ENCODE results near the gene RNU7-1. TPM values are rescaled to one million over a fixed set of nuclear protein-coding genes. Genes with fewer than 3 reads are reported as not detected.

Gene RNU7-1
- total and polyA plus RNA-seq, 10 of the 15 experiments (the other 5 are each of a cell fraction or from before 2014, with no cell fraction given), result not detected

GRCh38 chr12:6946033-6946919 is 2.7 kb downstream of the RNU7-1 start (continued):
- TF ChIP-seq ZNF207 (IDR thresholded peaks at IDR 0.05; ENCODE audit: borderline replicate concordance) (no peak), MAX (IDR thresholded peaks at IDR 0.05; ENCODE audit: low read depth, low read length) (no peak), FOS (IDR thresholded peaks at IDR 0.05; ENCODE audit: borderline replicate concordance, extremely low read depth, insufficient read length) (no peak), ZBTB11 (CRISPR knock-in tag; IDR thresholded peaks at IDR 0.05) (no peak), E2F8 (IDR thresholded peaks at IDR 0.05; ENCODE audit: low read depth, partially characterized antibody) (no peak), MYC (IDR thresholded peaks at IDR 0.05; ENCODE audit: insufficient read depth, insufficient read length, insufficient replicate concordance, low read length, severe bottlenecking) (no peak), NBN (IDR thresholded peaks at IDR 0.05) (0 out of 2 replicates have a peak, but pooled peaks have one; percentile 52), NFIC (IDR thresholded peaks at IDR 0.05; ENCODE audit: low read depth, low read length) (no peak), USF2 (IDR thresholded peaks at IDR 0.05; ENCODE audit: borderline replicate concordance, low read depth, low read length) (no peak), RELB (IDR thresholded peaks at IDR 0.05; ENCODE audit: low read depth) (peak; percentile 80; the same call in 1 of the 2 replicates), SMAD5 (IDR thresholded peaks at IDR 0.05; ENCODE audit: low read depth) (no peak), TARDBP (IDR thresholded peaks at IDR 0.05; ENCODE audit: borderline replicate concordance) (no peak), TCF12 (IDR thresholded peaks at IDR 0.05; ENCODE audit: low read depth, low read length) (peak; percentile 83), MYB (IDR thresholded peaks at IDR 0.05; ENCODE audit: borderline replicate concordance, low read depth, low read length) (no peak), CTCF (IDR thresholded peaks at IDR 0.05 in 2 of 3, conservative IDR thresholded peaks at IDR 0.05 in 1 of 3; ENCODE audit: control insufficient read depth in 2 of 3, extremely low read depth in 1 of 3, insufficient read depth in 1 of 3, low read depth in 3 of 3, low read length in 3 of 3) (no peak), WRNIP1 (IDR thresholded peaks at IDR 0.05; ENCODE audit: borderline replicate concordance, low read depth, low read length) (no peak)

Data from GM12878 (cell line).